Glomerular endothelial cell (primary cell): ENCODE results near the gene KRTAP10-2. TPM values are rescaled to one million over a fixed set of nuclear protein-coding genes. Genes with fewer than 3 reads are reported as not detected.

Experiments
- DNase-seq: peaks from one replicate; pipeline ENCODE4 v3.0.0-alpha.2; 2011; ENCODE audit warnings: low read depth, low spot score; ENCODE audit errors: extremely low read depth
- total RNA-seq: library from RNA; depleted of rRNA; stranded (reverse); fragments of >200 nt; gene quantifications from 2 replicates; pipeline ENCODE4 v1.2.3, GENCODE V29; 2015

The KRTAP10-2 gene
- total RNA-seq, 1 donor from 2014 or later, result not detected

- DNase-seq, result no peak
These were observed 10.5 kb downstream of the KRTAP10-2 start for GRCh38 chr21:44540741-44541288.

- no peak for DNase-seq
These were observed 11.2 kb downstream of the KRTAP10-2 start, which contains the start of gene KRTAP10-1 for GRCh38 chr21:44539991-44540666. Gene KRTAP10-1, minus strand, starts transcription at chr21:44540195. Its CDS starts 45 bp downstream, at chr21:44540150.

- no peak for DNase-seq
These were observed 12.3 kb downstream of the KRTAP10-2 start for GRCh38 chr21:44539046-44539445.

GRCh38 chr21:44537930-44538911 lies 13.1 kb downstream of the KRTAP10-2 start:
- no peak for DNase-seq

GRCh38 chr21:44535963-44536362 lies 15.3 kb downstream of the KRTAP10-2 start:
- no peak for DNase-seq

GRCh38 chr21:44534688-44535087 lies 16.6 kb downstream of the KRTAP10-2 start:
- DNase-seq, result no peak

- DNase-seq, result no peak
These were observed 17.2 kb downstream of the KRTAP10-2 start for GRCh38 chr21:44533891-44534627.

GRCh38 chr21:44533121-44533890 lies 18.0 kb downstream of the KRTAP10-2 start:
- DNase-seq, result no peak

- no peak for DNase-seq
These were observed 18.6 kb downstream of the KRTAP10-2 start for GRCh38 chr21:44532712-44533111.

GRCh38 chr21:44531606-44532564 lies 19.4 kb downstream of the KRTAP10-2 start:
- DNase-seq, result no peak

GRCh38 chr21:44530903-44531605 lies 20.3 kb downstream of the KRTAP10-2 start:
- DNase-seq, result no peak

GRCh38 chr21:44530221-44530902 lies 20.9 kb downstream of the KRTAP10-2 start:
- no peak for DNase-seq

- DNase-seq, result no peak
These were observed 21.7 kb downstream of the KRTAP10-2 start for GRCh38 chr21:44529503-44530125.

- no peak for DNase-seq
These were observed 22.3 kb downstream of the KRTAP10-2 start for GRCh38 chr21:44529011-44529421.

GRCh38 chr21:44528634-44528995 lies 22.7 kb downstream of the KRTAP10-2 start:
- DNase-seq, result no peak

- no peak for DNase-seq
These were observed 23.2 kb downstream of the KRTAP10-2 start for GRCh38 chr21:44527983-44528633.
